H1 (cell line): Measurements from ENCODE around the gene LY86. TPM values are rescaled to one million over a fixed set of nuclear protein-coding genes. Genes with fewer than 3 reads are reported as not detected.
"Not testable (repeated sequence)": the region's sequence is repeated elsewhere in the genome, so short reads cannot be mapped to it uniquely, and the experiment has no call there.

ENCODE experiments used
- CTCF ChIA-PET: fragments of 300-600 bp; sonication (Branson Sonifier 250); formaldehyde crosslinking; loops from one replicate; lab custom pipeline; 2021; ENCODE audit not compliant: partially characterized antibody; lab: Charles Lee
- POLR2A ChIA-PET: fragments of 300-600 bp; sonication (Branson Sonifier 250); formaldehyde crosslinking; loops from one replicate; lab custom pipeline; 2021; ENCODE audit warnings: inconsistent platforms; ENCODE audit not compliant: partially characterized antibody; lab: Charles Lee
- DNase-seq, 2 experiments: peaks; one replicate each; pipeline versions ENCODE4 v3.0.0 to v3.0.0-alpha.2; 2010 to 2022; ENCODE audit warnings: low spot score in 2 of 2, low read depth in 1 of 2, mixed read lengths in 1 of 2
- FAIRE-seq: peaks from 2 replicates; lab custom pipeline; 2011; peaks lifted over from hg19 to GRCh38; lab: Jason Lieb, UNC
- H2AFZ ChIP-seq: 2 replicates; pipeline ENCODE4 v1.8.1; 2012; ENCODE audit warnings: low read length, inconsistent platforms
- H2AK5ac ChIP-seq: 2 replicates; pipeline ENCODE4 v1.6.1; 2013; ENCODE audit warnings: low read depth, low read length
- H2BK120ac ChIP-seq: replicated peaks from 2 replicates; pipeline ENCODE3; 2013; ENCODE audit warnings: low read depth, low read length, inconsistent platforms
- H2BK12ac ChIP-seq: 2 replicates; pipeline ENCODE4 v1.6.1; 2013; ENCODE audit warnings: low read depth, low read length
- H2BK15ac ChIP-seq: 2 replicates; pipeline ENCODE4 v1.6.1; 2013; ENCODE audit warnings: low read length
- H2BK20ac ChIP-seq: 2 replicates; pipeline ENCODE4 v1.6.1; 2013; ENCODE audit warnings: low read length
- H2BK5ac ChIP-seq: 2 replicates; pipeline ENCODE4 v1.6.1; 2013; ENCODE audit warnings: low read depth, low read length
- H3K14ac ChIP-seq: 2 replicates; pipeline ENCODE4 v1.6.1; 2013; ENCODE audit warnings: inconsistent platforms; ENCODE audit not compliant: insufficient read length
- H3K18ac ChIP-seq: 2 replicates; pipeline ENCODE4 v1.6.1; 2013; ENCODE audit warnings: low read length; ENCODE audit errors: extremely low read depth
- H3K23ac ChIP-seq: 2 replicates; pipeline ENCODE4 v1.6.1; 2013; ENCODE audit warnings: inconsistent platforms; ENCODE audit not compliant: insufficient read length
- H3K23me2 ChIP-seq: 2 replicates; pipeline ENCODE4 v1.6.1; 2013; ENCODE audit warnings: low read depth, low read length
- H3K27ac ChIP-seq: 2 replicates; pipeline ENCODE4 v1.6.1; 2011; ENCODE audit warnings: low read depth, low read length, inconsistent platforms
- H3K27me3 ChIP-seq, 4 experiments: replicated peaks in 1 of 4; 1 replicate in 1 of 4; 2 replicates in 3 of 4; pipeline versions ENCODE4 v1.6.1 to v1.8.1; 2011 to 2013; ENCODE audit warnings: low read length in 3 of 4, mild to moderate bottlenecking in 3 of 4, inconsistent platforms in 2 of 4, mixed read lengths in 2 of 4, moderate library complexity in 1 of 4; ENCODE audit not compliant: control insufficient read depth in 3 of 4, insufficient read depth in 3 of 4; ENCODE audit errors: extremely low read depth in 1 of 4
- H3K36me3 ChIP-seq, 4 experiments: 2 replicates each; pipeline versions ENCODE4 v1.6.1 to v1.8.1; 2011 to 2013; ENCODE audit warnings: mild to moderate bottlenecking in 4 of 4, low read length in 3 of 4, moderate library complexity in 2 of 4, control low read depth in 1 of 4, inconsistent platforms in 1 of 4; ENCODE audit not compliant: insufficient read depth in 4 of 4, control insufficient read depth in 2 of 4
- H3K4ac ChIP-seq: replicated peaks from 2 replicates; pipeline ENCODE3; 2013; ENCODE audit warnings: low read length, low read depth, mixed read lengths, inconsistent platforms; ENCODE audit not compliant: insufficient read length
- H3K4me1 ChIP-seq, 4 experiments: replicated peaks in 1 of 4; 1 replicate in 1 of 4; 2 replicates in 3 of 4; pipeline versions ENCODE4 v1.6.1 to v1.8.1; 2011 to 2013; ENCODE audit warnings: low read length in 3 of 4, inconsistent platforms in 2 of 4, mixed read lengths in 1 of 4; ENCODE audit not compliant: insufficient read depth in 4 of 4, control insufficient read depth in 3 of 4
- H3K4me2 ChIP-seq, 2 experiments: 2 replicates each; pipeline versions ENCODE4 v1.6.1 to v1.8.1; 2011 to 2013; ENCODE audit warnings: low read depth in 2 of 2, low read length in 2 of 2, control low read depth in 1 of 2, inconsistent platforms in 1 of 2, mild to moderate bottlenecking in 1 of 2; ENCODE audit not compliant: insufficient read depth in 1 of 2
- H3K4me3 ChIP-seq, 4 experiments: fragments of 200-600, 300-600 bp in 1 of 4; sonication (generic), shearing (Covaris generic), sonication (Bioruptor Twin) in 1 of 4; 2 replicates each; pipeline versions ENCODE4 v1.5.1 to v1.8.1; 2011 to 2016; ENCODE audit warnings: low read length in 4 of 4, low read depth in 3 of 4, control low read depth in 2 of 4, inconsistent platforms in 2 of 4, mild to moderate bottlenecking in 2 of 4, mixed read lengths in 1 of 4, moderate library complexity in 1 of 4; ENCODE audit not compliant: insufficient read depth in 2 of 4; ENCODE audit errors: extremely low read depth in 1 of 4
- H3K56ac ChIP-seq: replicated peaks from 2 replicates; pipeline ENCODE3; 2013; ENCODE audit warnings: low read depth, mild to moderate bottlenecking, mixed read lengths, low read length, inconsistent platforms; ENCODE audit not compliant: insufficient read length
- H3K79me1 ChIP-seq: 2 replicates; pipeline ENCODE4 v1.6.1; 2013; ENCODE audit warnings: low read depth, low read length, control low read depth
- H3K79me2 ChIP-seq, 2 experiments: 2 replicates each; pipeline versions ENCODE4 v1.6.1 to v1.8.1; 2012 to 2013; ENCODE audit warnings: low read length in 2 of 2, mild to moderate bottlenecking in 2 of 2, inconsistent platforms in 1 of 2; ENCODE audit not compliant: insufficient read depth in 2 of 2, control insufficient read depth in 1 of 2
- H3K9ac ChIP-seq, 4 experiments: replicated peaks in 1 of 4; 1 replicate in 1 of 4; 2 replicates in 3 of 4; pipeline versions ENCODE4 v1.6.1 to v1.8.1; 2011 to 2013; ENCODE audit warnings: low read depth in 3 of 4, low read length in 3 of 4, control low read depth in 2 of 4, mild to moderate bottlenecking in 2 of 4, moderate library complexity in 2 of 4, inconsistent platforms in 1 of 4; ENCODE audit errors: extremely low read depth in 1 of 4
- H3K9me3 ChIP-seq, 2 experiments: 2 replicates each; pipeline versions ENCODE4 v1.6.1 to v1.8.1; 2012 to 2013; ENCODE audit warnings: mild to moderate bottlenecking in 2 of 2, moderate library complexity in 2 of 2, control low read depth in 1 of 2, inconsistent platforms in 1 of 2, low read depth in 1 of 2, low read length in 1 of 2, mixed read lengths in 1 of 2; ENCODE audit not compliant: insufficient read depth in 2 of 2
- H4K20me1 ChIP-seq, 2 experiments: replicated peaks in 1 of 2; 2 replicates each; pipeline versions ENCODE3 to v1.8.1; 2011 to 2013; ENCODE audit warnings: inconsistent platforms in 2 of 2, low read length in 2 of 2, mild to moderate bottlenecking in 1 of 2; ENCODE audit not compliant: insufficient read depth in 2 of 2, control insufficient read depth in 1 of 2
- H4K5ac ChIP-seq: 2 replicates; pipeline ENCODE4 v1.6.1; 2013; ENCODE audit warnings: low read length, low read depth, mixed read lengths, inconsistent platforms; ENCODE audit not compliant: insufficient read length
- H4K8ac ChIP-seq: 2 replicates; pipeline ENCODE4 v1.8.0; 2013; ENCODE audit warnings: mild to moderate bottlenecking, moderate library complexity, low read length, inconsistent platforms; ENCODE audit not compliant: insufficient read depth; ENCODE audit errors: extremely low read depth
- H4K91ac ChIP-seq: replicated peaks from 2 replicates; pipeline ENCODE3; 2013; ENCODE audit warnings: low read length, mixed read lengths, inconsistent platforms; ENCODE audit not compliant: insufficient read length
- WGBS, 2 experiments: shearing (Covaris generic) in 1 of 2; methylation state at CpG; one replicate each; pipeline versions ENCODE4 v1.1.6 to v1.1.7; 2013 to 2015; ENCODE audit warnings: low lambda C conversion rate in 2 of 2, mixed read lengths in 2 of 2, inconsistent platforms in 1 of 2, low coverage in 1 of 2, missing lambda C conversion rate in 1 of 2; ENCODE audit not compliant: insufficient replicate concordance in 2 of 2, insufficient coverage in 1 of 2, insufficient read length in 1 of 2; ENCODE audit errors: extremely low coverage in 1 of 2, missing lambda C conversion rate in 1 of 2; 5-methylcytosine and 5-hydroxymethylcytosine counted together
- polyA plus RNA-seq, 7 experiments: library from polyadenylated mRNA; depleted of rRNA in 3 of 7; stranded (reverse) in 5 of 7; unstranded in 2 of 7; fragments of >200 nt in 5 of 7; fragments of 200-250 nt in 2 of 7; gene quantifications; 1 replicate in 5 of 7; 2 replicates in 1 of 7; 4 replicates in 1 of 7; pipeline versions ENCODE4 v1.2.1 to v1.2.3, GENCODE V29; 2011 to 2013; ENCODE audit warnings: missing spikeins in 2 of 7, mixed read lengths in 2 of 7
- total RNA-seq: library from RNA; stranded (reverse); fragmentation: NEBNext Ultra II Directional; extraction: Animal tissue kit (Norgen Biotek cat#: 25700); gene quantifications from 2 replicates; pipeline ENCODE4 v1.2.1, GENCODE V29; 2021

The LY86 gene
- total and polyA plus RNA-seq, 2 of the 8 experiments (the other 6 are each of a cell fraction or from before 2014, with no cell fraction given): not detected

DNA sequence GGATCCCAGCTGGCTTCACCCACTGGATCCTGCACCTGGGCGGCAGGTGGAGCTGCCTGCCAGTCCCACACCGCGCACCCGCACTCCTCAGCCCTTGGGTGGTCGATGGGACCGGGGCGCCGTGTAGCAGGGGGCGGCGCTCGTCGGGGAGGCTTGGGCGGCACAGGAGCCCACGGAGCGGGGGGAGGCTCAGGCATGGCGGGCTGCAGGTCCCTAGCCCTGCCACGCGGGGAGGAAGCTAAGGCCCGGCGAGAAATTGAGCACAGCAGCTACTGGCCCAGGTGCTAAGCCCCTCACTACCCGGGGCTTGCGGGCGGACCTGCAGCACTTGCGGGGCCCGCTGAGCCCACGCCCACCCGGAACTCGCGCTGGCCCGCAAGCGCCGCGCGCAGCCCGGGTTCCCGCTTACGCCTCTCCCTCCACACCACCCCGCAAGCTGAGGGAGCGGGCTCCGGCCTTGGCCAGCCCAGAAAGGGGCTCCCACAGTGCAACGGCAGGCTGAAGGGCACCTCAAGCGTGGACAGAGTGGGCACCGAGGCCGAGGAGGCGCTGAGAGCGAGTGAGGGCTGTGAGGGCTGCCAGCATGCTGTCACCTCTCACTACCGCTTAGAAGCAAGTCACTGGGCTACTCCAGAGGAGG is 18.0 kb downstream of the LY86 start:
- H4K8ac ChIP-seq, H3K9ac ChIP-seq, H2AK5ac ChIP-seq, H2AFZ ChIP-seq, H3K14ac ChIP-seq, DNase-seq, H4K91ac ChIP-seq, POLR2A ChIA-PET, H3K23me2 ChIP-seq, H4K5ac ChIP-seq, H3K79me1 ChIP-seq, H2BK20ac ChIP-seq, H3K56ac ChIP-seq, H3K4me3 ChIP-seq, H3K36me3 ChIP-seq, H3K18ac ChIP-seq, H3K4me2 ChIP-seq, H3K23ac ChIP-seq, H4K20me1 ChIP-seq, H2BK5ac ChIP-seq, H2BK120ac ChIP-seq, H3K27me3 ChIP-seq, H3K27ac ChIP-seq, H3K4ac ChIP-seq, H2BK12ac ChIP-seq, H3K4me1 ChIP-seq, H2BK15ac ChIP-seq, H3K79me2 ChIP-seq, FAIRE-seq, H3K9me3 ChIP-seq: not testable (repeated sequence)
- CTCF ChIA-PET: interaction anchor here (0.6 kb wide), 2 partner anchors 8 to 59 kb away, joined by 3 read pairs; no protein-coding TSS in a partner anchor
- WGBS, 2 experiments: 92% methylated on average over 20 of the region's 47 CpGs; no CpG with 5 or more reads in 1 of the 2 experiments
